K562 (cell line): Measurements from ENCODE around the gene SOCS2. TPM values are rescaled to one million over a fixed set of nuclear protein-coding genes. Genes with fewer than 3 reads are reported as not detected.

ENCODE experiments used
- AFF1 ChIP-seq, 2 experiments: fragments of 450-650 bp; IDR thresholded peaks; 2 replicates each; pipeline ENCODE4 v1.6.1; 2018; ENCODE audit warnings: mild to moderate bottlenecking in 2 of 2, low read depth in 1 of 2; ENCODE audit not compliant: partially characterized antibody in 2 of 2
- ATF1 ChIP-seq, 2 experiments: fragments of 450-650 bp in 1 of 2; IDR thresholded peaks; 2 replicates each; pipeline ENCODE4 v1.6.1; 2016; ENCODE audit warnings: missing compliant biosample characterization in 1 of 2, missing genetic modification characterization in 1 of 2
- FOS ChIP-seq: IDR thresholded peaks from 3 replicates; pipeline ENCODE4 v1.6.1; 2011; ENCODE audit not compliant: insufficient read length; ENCODE audit errors: extremely low read depth
- KDM1A ChIP-seq, 2 experiments: fragments of 450-650 bp; IDR thresholded peaks; 2 replicates each; pipeline ENCODE4 v1.6.1; 2016; ENCODE audit warnings: mild to moderate bottlenecking in 2 of 2
- LEF1 ChIP-seq: fragments of 450-650 bp; IDR thresholded peaks from 2 replicates; pipeline ENCODE4 v1.6.1; 2016; ENCODE audit warnings: mild to moderate bottlenecking
- NFIC ChIP-seq: fragments of 450-650 bp; IDR thresholded peaks from 2 replicates; pipeline ENCODE4 v1.6.1; 2017; ENCODE audit warnings: mild to moderate bottlenecking, inconsistent platforms
- NUFIP1 ChIP-seq: fragments of 450-650 bp; IDR thresholded peaks from 2 replicates; pipeline ENCODE4 v1.6.1; 2018; ENCODE audit not compliant: partially characterized antibody
- VEZF1 ChIP-seq: fragments of 200-800 bp; sonication (Bioruptor generic); IDR thresholded peaks from 2 replicates; pipeline ENCODE4 v1.6.1; 2017; ENCODE audit warnings: missing genetic modification characterization, missing compliant biosample characterization
- ZNF316 ChIP-seq: fragments of 450-650 bp; IDR thresholded peaks from 2 replicates; pipeline ENCODE4 v1.6.1; 2016
- ZNF586 ChIP-seq: fragments of 450-650 bp; formaldehyde crosslinking; conservative IDR thresholded peaks from 2 replicates; pipeline ENCODE4 v1.4.0; 2020; ENCODE audit warnings: mild to moderate bottlenecking, moderate library complexity
- polyA plus RNA-seq, 8 experiments: library from polyadenylated mRNA; depleted of rRNA in 4 of 8; stranded (reverse) in 5 of 8; unstranded in 3 of 8; fragments of >200 nt; fragmentation: Nextera tagmentation in 2 of 8; fragmentation: Illumina TruSeq in 1 of 8; extraction: Ambion mirVana in 2 of 8; extraction: Trizol in 1 of 8; gene quantifications; 2 replicates each; pipeline versions ENCODE4 v1.2.1 to v1.2.3, GENCODE V29; 2011 to 2014; ENCODE audit warnings: inconsistent platforms in 1 of 8, missing spikeins in 1 of 8
- total RNA-seq, 7 experiments: library from RNA; depleted of rRNA in 6 of 7; stranded (reverse); fragments of >200 nt in 6 of 7; fragmentation: Illumina TruSeq in 2 of 7; extraction: Trizol in 2 of 7; gene quantifications; 2 replicates each; pipeline versions ENCODE4 v1.2.1 to v1.2.3, GENCODE V29; 2011 to 2021; ENCODE audit warnings: low replicate concordance in 1 of 7

Gene SOCS2
- total and polyA plus RNA-seq, 9 of the 15 experiments (the other 6 are each of a cell fraction or from before 2014, with no cell fraction given), result 37.0 to 162 (median 98.7) TPM

- peak in 1 of 2 experiments; percentile 65 for TF ChIP-seq AFF1 (IDR thresholded peaks at IDR 0.05; ENCODE audit: low read depth in 1 of 2, partially characterized antibody in 2 of 2)
- TF ChIP-seq FOS, result peak; percentile 41
- no peak for TF ChIP-seq ZNF586
- TF ChIP-seq NFIC, result 0 out of 2 replicates have a peak, but pooled peaks have one; percentile 8
- TF ChIP-seq ZNF316, result peak; percentile 87
- peak; percentile 67 for TF ChIP-seq LEF1
- no peak for TF ChIP-seq ATF1 (CRISPR knock-in tag; IDR thresholded peaks at IDR 0.05)
- TF ChIP-seq ATF1 (tag; IDR thresholded peaks at IDR 0.05), result 0 out of 2 replicates have a peak, but pooled peaks have one; percentile 19
- TF ChIP-seq VEZF1 (CRISPR knock-in tag), result no peak
- TF ChIP-seq NUFIP1, result no peak
- TF ChIP-seq KDM1A (IDR thresholded peaks at IDR 0.05), result peak; percentile 63 to 72
Observed at GRCh38 chr12:93624595-93625294, 52.3 kb downstream of the SOCS2 start (continued).
